HepG2 (cell line): ENCODE results near the gene ANAPC1. TPM values are rescaled to one million over a fixed set of nuclear protein-coding genes. Genes with fewer than 3 reads are reported as not detected.

ENCODE experiments used
- BCL6 ChIP-seq: IDR thresholded peaks from 2 replicates; pipeline ENCODE4 v1.6.1; 2016; ENCODE audit warnings: missing genetic modification reagents, missing compliant biosample characterization
- ETV5 ChIP-seq: IDR thresholded peaks from 2 replicates; pipeline ENCODE4 v1.6.1; 2018; ENCODE audit warnings: missing biosample characterization, missing genetic modification reagents, inconsistent platforms, borderline replicate concordance
- GPN1 ChIP-seq: sonication (generic); formaldehyde crosslinking; IDR thresholded peaks from 2 replicates; pipeline ENCODE4 v1.5.1; 2020; ENCODE audit warnings: missing genetic modification reagents, borderline replicate concordance
- HES4 ChIP-seq: sonication (generic); formaldehyde crosslinking; IDR thresholded peaks from 2 replicates; pipeline ENCODE4 v1.9.0; 2021; ENCODE audit warnings: mild to moderate bottlenecking, missing genetic modification reagents, borderline replicate concordance
- MIXL1 ChIP-seq: IDR thresholded peaks from 2 replicates; pipeline ENCODE4 v1.6.1; 2016
- MLXIP ChIP-seq: sonication (generic); formaldehyde crosslinking; IDR thresholded peaks from 2 replicates; pipeline ENCODE4 v1.9.0; 2021; ENCODE audit warnings: missing genetic modification reagents, borderline replicate concordance
- PRDM10 ChIP-seq: sonication (generic); formaldehyde crosslinking; IDR thresholded peaks from 2 replicates; pipeline ENCODE4 v1.4.0; 2020; ENCODE audit warnings: low read depth, missing genetic modification reagents
- TFDP2 ChIP-seq: sonication (generic); formaldehyde crosslinking; IDR thresholded peaks from 2 replicates; pipeline ENCODE4 v1.4.0; 2020; ENCODE audit warnings: missing genetic modification reagents
- TIGD3 ChIP-seq: sonication (generic); formaldehyde crosslinking; IDR thresholded peaks from 2 replicates; pipeline ENCODE4 v1.5.1; 2020; ENCODE audit warnings: mild to moderate bottlenecking, missing genetic modification reagents, borderline replicate concordance
- USF2 ChIP-seq, 2 experiments: sonication (generic) in 1 of 2; formaldehyde crosslinking in 1 of 2; IDR thresholded peaks; 2 replicates each; pipeline versions ENCODE4 v1.5.1 to v1.6.1; 2011 to 2020; ENCODE audit warnings: borderline replicate concordance in 1 of 2, low read depth in 1 of 2, low read length in 1 of 2, mild to moderate bottlenecking in 1 of 2, missing genetic modification reagents in 1 of 2, moderate library complexity in 1 of 2
- ZFX ChIP-seq: sonication (generic); formaldehyde crosslinking; IDR thresholded peaks from 2 replicates; pipeline ENCODE4 v1.4.0; 2020; ENCODE audit warnings: mild to moderate bottlenecking, low read depth, missing genetic modification reagents, moderate library complexity
- ZNF430 ChIP-seq: sonication (generic); formaldehyde crosslinking; IDR thresholded peaks from 2 replicates; pipeline ENCODE4 v1.9.0; 2021; ENCODE audit warnings: mild to moderate bottlenecking, missing genetic modification reagents
- ZNF83 ChIP-seq: sonication (generic); formaldehyde crosslinking; IDR thresholded peaks from 2 replicates; pipeline ENCODE4 v1.4.0; 2020; ENCODE audit warnings: missing genetic modification reagents, mild to moderate bottlenecking, borderline replicate concordance
- polyA plus RNA-seq, 8 experiments: library from polyadenylated mRNA; depleted of rRNA in 3 of 8; stranded (reverse) in 7 of 8; unstranded in 1 of 8; fragments of >200 nt; fragmentation: Illumina TruSeq in 4 of 8; extraction: Trizol in 4 of 8; gene quantifications; 2 replicates each; pipeline versions ENCODE4 v1.2.1 to v1.2.3, GENCODE V29; 2011 to 2016; ENCODE audit warnings: low read depth in 4 of 8, missing spikeins in 1 of 8, mixed read lengths in 1 of 8; ENCODE audit not compliant: insufficient read depth in 1 of 8
- total RNA-seq, 5 experiments: library from RNA; depleted of rRNA; stranded (reverse); fragments of >200 nt; fragmentation: Illumina TruSeq; extraction: Trizol; gene quantifications; 2 replicates each; pipeline ENCODE4 v1.2.3, GENCODE V29; 2016; ENCODE audit warnings: low read depth in 1 of 5

ANAPC1 gene
- total and polyA plus RNA-seq, 2 of the 13 experiments (the other 11 are each of a cell fraction or from before 2014, with no cell fraction given) = 50.0 to 89.7 TPM

GRCh38 chr2:111919794-111920608 is 36.0 kb upstream of the ANAPC1 start (continued):
- TF ChIP-seq MLXIP (CRISPR knock-in tag) (0 out of 2 replicates have a peak, but pooled peaks have one; percentile 58), ETV5 (CRISPR knock-in tag) (peak; percentile 79; the same call in 1 of the 2 replicates), GPN1 (CRISPR knock-in tag) (no peak), TIGD3 (no peak), PRDM10 (peak; percentile 93), TFDP2 (no peak), MIXL1 (CRISPR knock-in tag) (peak; percentile 68; the same call in 1 of the 2 replicates), HES4 (CRISPR knock-in tag) (no peak), ZNF430 (CRISPR knock-in tag) (0 out of 2 replicates have a peak, but pooled peaks have one; percentile 22), ZFX (CRISPR knock-in tag) (peak; percentile 91), BCL6 (CRISPR knock-in tag) (peak; percentile 60), USF2 (IDR thresholded peaks at IDR 0.05; ENCODE audit: low read depth, low read length) (no peak), USF2 (CRISPR knock-in tag; IDR thresholded peaks at IDR 0.05; ENCODE audit: borderline replicate concordance) (no peak), ZNF83 (CRISPR knock-in tag) (0 out of 2 replicates have a peak, but pooled peaks have one; percentile 52)
